Left renal pelvis (tissue), 4 donors: ENCODE data around the gene DNAJC5. TPM values are rescaled to one million over a fixed set of nuclear protein-coding genes. Genes with fewer than 3 reads are reported as not detected.
"Not testable (repeated sequence)": the region's sequence is repeated elsewhere in the genome, so short reads cannot be mapped to it uniquely, and the experiment has no call there.

Source experiments
- DNase-seq, 4 donors: peaks; one replicate each; pipeline ENCODE4 v3.0.0-alpha.2; 2013; ENCODE audit warnings: low read depth in 4 of 4, low spot score in 3 of 4
- polyA plus RNA-seq, 4 donors: library from polyadenylated mRNA; unstranded; fragments of 120-200 nt; gene quantifications; one replicate each; pipeline ENCODE4 v1.2.1, GENCODE V29; 2013; ENCODE audit not compliant: insufficient read length in 4 of 4

Gene DNAJC5
- polyA plus RNA-seq, 4 donors: 23.1 to 32.3 (median 29.0) TPM

GRCh38 chr20:63860325-63861051 is 34.4 kb upstream of the DNAJC5 start:
- DNase-seq: no peak

GRCh38 chr20:63861365-63861934 is 33.5 kb upstream of the DNAJC5 start, which contains the start of gene ABHD16B:
Gene ABHD16B (plus strand): TSS chr20:63861498. CDS start chr20:63861541, 43 bp downstream.
- no peak for DNase-seq

- DNase-seq: no peak
Observed at GRCh38 chr20:63861981-63862901, 32.7 kb upstream of the DNAJC5 start.

- no peak for DNase-seq
Observed at GRCh38 chr20:63863021-63863797, 31.7 kb upstream of the DNAJC5 start.

GRCh38 chr20:63863798-63864544 is 31.0 kb upstream of the DNAJC5 start:
- DNase-seq: no peak

- DNase-seq: no peak
Observed at GRCh38 chr20:63864545-63864977, 30.4 kb upstream of the DNAJC5 start.

- DNase-seq: peak; percentile 95 to 98 (median 98)
Observed at GRCh38 chr20:63864978-63865640, 29.8 kb upstream of the DNAJC5 start, which contains the start of gene TPD52L2. Gene TPD52L2 (plus strand): TSS chr20:63865270. CDS start chr20:63865366, 96 bp downstream.

GRCh38 chr20:63867042-63867441 is 27.9 kb upstream of the DNAJC5 start:
- DNase-seq: not testable (repeated sequence)

GRCh38 chr20:63868264-63868663 is 26.7 kb upstream of the DNAJC5 start:
- DNase-seq: no peak

GRCh38 chr20:63873477-63873971 is 21.4 kb upstream of the DNAJC5 start:
- DNase-seq: no peak

GRCh38 chr20:63874241-63874640 is 20.7 kb upstream of the DNAJC5 start:
- not testable (repeated sequence) for DNase-seq

GRCh38 chr20:63876489-63877036 is 18.4 kb upstream of the DNAJC5 start:
- no peak for DNase-seq

- no peak for DNase-seq
Observed at GRCh38 chr20:63877755-63878470, 17.0 kb upstream of the DNAJC5 start.

GRCh38 chr20:63878899-63879663 is 15.8 kb upstream of the DNAJC5 start:
- DNase-seq: no peak

GRCh38 chr20:63880901-63881300 is 14.0 kb upstream of the DNAJC5 start:
- DNase-seq: not testable (repeated sequence)

- no peak for DNase-seq
Observed at GRCh38 chr20:63881451-63882226, 13.3 kb upstream of the DNAJC5 start.
